GM19328 (cell line): ENCODE measurements around the gene FOXP1.
"Not testable (repeated sequence)": the region's sequence is repeated elsewhere in the genome, so short reads cannot be mapped to it uniquely, and the experiment has no call there.

Source experiments
- ATAC-seq: cut with Tn5 transposase; IDR thresholded peaks from one replicate; pipeline ENCODE4 v1.9.1; 2021; ENCODE audit warnings: mild to moderate bottlenecking, moderate library complexity; ENCODE audit not compliant: unreplicated experiment

The FOXP1 gene

DNA sequence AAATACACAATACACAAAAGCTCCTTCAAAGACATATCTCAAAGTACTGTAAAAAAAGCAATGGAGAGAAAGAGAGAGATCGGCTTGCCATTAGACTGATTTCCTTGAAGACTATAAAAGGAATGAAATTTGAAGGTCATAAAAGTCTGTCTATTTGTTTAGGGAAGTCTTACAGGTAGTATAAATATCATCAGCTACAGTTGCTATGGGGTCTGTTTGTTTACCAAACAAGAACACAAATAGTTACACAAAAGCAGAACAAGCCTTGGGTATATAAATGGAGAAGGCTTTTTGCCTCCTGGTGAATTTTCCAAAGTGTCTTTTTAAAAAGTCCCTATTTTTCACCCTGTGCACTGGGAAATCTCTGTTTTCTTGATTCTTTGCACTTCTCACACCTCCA, 552.3 kb downstream of the FOXP1 start:
- ATAC-seq: no peak

DNA sequence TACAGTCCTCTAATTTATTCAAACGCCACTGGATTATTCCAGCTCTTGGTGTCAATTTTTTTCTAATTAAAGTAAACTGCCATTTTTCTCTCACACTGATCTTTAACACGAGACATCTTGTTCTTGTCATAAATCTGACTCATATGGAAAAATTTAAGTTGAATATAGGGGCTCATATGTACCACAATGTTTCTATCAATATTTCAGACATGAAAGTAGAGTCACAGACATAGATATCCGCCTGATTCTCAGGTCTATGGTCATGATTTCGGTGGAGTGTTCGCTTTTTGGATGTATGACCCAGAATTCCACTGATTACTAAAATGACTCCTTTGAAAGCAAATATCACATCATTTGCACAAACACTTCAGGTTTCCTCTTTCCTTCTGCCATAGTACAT, 552.8 kb downstream of the FOXP1 start:
- no peak for ATAC-seq

GRCh38 chr3:71029770-71030169, 553.8 kb downstream of the FOXP1 start:
- ATAC-seq: no peak

- no peak for ATAC-seq
These were observed 554.7 kb downstream of the FOXP1 start for GRCh38 chr3:71028802-71029201.

DNA sequence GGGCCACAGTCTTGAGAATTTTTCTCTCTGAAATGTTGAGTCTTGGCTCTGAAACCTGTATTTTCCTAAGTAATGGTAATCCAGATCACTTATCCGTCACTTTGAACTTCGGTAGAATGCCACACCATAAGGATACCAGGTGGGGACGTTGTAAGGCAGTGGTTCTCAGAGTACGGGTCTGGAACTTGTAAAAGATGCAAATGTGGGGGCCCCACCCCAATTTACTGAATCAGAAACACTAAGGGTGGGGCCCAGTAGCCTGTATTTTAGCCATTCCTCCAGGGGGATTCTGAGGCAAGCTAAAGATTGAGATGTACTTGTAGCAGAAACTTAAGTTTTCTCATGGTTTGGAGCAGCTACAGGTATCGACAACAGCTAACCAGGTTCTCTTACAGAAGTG, 555.3 kb downstream of the FOXP1 start:
- no peak for ATAC-seq

GRCh38 chr3:71026634-71027578, 556.6 kb downstream of the FOXP1 start:
- no peak for ATAC-seq

GRCh38 chr3:71025516-71025915, 558.0 kb downstream of the FOXP1 start:
- ATAC-seq: no peak

DNA sequence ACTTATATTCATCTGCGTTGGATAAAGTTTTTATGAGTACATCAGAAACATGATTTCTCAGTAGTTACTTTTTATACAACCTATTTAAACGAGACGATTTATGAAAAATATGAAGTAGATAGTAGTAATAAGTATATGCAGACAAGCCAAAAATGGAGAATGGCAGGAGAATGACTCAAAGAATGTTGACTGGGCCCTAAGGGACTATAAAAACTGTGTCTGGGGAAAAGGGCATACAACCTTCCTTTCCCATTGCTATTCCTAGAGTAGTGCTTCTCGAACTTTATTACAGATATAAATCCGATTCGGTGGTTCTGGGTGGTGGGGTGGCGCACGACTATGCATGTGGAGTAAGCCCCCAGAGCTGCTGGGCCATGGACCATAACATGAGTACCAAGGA, 558.5 kb downstream of the FOXP1 start:
- no peak for ATAC-seq

DNA sequence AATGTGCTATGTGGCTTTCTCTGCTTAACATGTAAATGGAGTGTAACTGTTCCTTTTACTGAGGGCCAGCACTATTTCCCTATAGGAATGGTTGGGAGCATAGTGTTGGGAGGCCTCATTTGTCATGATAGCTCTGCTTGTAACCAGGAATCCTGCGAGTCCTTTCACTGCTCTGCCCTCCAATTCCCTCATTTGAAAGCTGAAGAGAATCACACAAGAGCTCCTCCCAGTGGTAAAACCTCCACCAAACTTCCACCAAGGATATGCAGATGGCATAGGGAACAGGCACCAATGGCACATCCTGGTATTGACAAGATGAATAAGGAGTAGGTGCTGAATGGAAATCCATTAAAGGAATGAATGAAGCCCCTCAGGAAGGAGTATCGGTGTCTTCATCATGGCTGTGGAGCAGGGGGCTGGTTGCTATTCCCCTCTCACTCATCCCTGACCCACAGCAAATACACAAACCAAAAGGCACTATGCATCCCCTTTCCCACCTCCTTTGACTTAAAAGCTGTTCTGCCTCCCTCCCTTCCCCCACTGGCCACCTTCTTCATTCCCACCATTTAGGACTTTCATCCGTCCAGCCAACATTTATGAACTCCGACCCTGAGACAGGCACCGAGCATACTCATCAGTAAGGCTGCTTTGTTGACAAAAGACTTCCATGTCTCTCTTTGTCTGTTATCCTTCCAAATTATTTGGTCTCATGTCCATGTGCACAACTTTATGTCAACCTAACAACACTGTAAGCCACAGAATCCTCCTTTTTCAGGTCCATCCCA, 560.8 kb downstream of the FOXP1 start:
- no peak for ATAC-seq

DNA sequence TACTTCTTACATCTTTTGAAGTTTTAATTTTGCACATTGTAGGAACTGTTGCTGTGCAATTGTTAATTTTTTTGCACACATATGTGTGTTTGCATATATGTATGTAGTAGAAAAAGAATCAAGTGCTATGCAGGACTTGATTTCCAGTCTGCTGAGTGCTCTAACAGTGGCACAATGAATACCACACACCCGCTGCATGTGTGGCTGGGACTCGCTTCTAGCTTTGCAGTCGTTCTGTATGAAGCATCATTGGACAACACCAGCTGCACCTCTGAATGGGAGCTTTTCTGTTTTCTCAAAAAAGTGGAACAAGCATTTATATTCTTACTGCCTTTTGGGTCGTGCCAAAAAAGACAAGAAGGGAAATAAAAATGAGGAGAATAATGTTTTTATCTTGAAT, 564.7 kb downstream of the FOXP1 start:
- no peak for ATAC-seq

DNA sequence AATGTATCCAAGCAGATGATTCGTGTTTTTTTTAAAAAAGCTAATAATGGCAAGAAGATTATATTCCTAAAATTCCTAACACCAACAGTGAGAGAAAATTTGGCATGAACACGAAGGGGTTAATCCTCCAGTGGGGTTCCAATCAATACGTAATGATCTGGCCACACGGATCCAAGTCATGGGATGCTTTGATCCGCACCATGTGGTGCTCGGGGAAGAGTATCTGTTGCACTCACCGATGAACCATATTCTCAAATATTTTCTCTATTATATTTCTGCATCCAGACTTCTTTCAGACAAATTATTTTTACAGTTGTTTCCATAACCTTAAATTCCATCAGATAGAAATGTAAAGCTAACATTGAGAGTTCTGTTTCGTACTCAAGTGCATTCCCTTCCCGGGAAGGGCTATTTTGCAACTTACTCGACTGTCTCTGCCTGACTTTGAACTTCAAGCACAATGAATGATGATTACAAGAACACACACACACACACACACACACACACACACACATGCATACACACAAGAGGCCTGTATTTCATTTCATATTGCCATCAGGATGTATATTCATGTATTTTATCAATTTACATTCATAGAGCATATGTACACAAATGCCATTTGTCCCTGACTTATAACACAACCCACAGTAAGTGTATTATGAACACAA, 567.2 kb downstream of the FOXP1 start:
- ATAC-seq: no peak

- not testable (repeated sequence) for ATAC-seq
These were observed 568.9 kb downstream of the FOXP1 start for GRCh38 chr3:71014616-71015015.

DNA sequence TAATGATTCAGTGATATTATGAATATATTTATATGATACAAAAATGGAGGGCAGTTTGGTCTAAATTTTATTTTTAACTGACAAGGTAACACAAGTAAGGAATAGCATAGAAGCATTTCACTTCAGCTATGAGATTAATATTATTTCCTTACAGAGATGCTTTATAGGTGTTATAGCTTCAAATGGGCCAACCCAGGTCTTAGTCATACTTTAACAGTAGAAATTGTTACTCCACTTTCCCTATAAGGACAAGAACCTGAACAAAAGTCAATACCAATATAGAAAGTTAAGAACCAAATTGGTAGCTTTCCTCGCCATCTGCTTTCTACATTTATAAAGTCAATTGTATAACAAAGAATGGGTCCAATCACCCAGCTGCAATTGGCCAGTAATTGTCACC, 570.6 kb downstream of the FOXP1 start:
- no peak for ATAC-seq

GRCh38 chr3:71011565-71012287, 571.8 kb downstream of the FOXP1 start:
- ATAC-seq: no peak

- peak; percentile 42 for ATAC-seq
These were observed 572.6 kb downstream of the FOXP1 start for GRCh38 chr3:71010726-71011455.

GRCh38 chr3:71008350-71008935, 575.1 kb downstream of the FOXP1 start:
- ATAC-seq: no peak

GRCh38 chr3:71006810-71007785, 576.4 kb downstream of the FOXP1 start:
- no peak for ATAC-seq

- no peak for ATAC-seq
These were observed 577.7 kb downstream of the FOXP1 start for GRCh38 chr3:71005702-71006321.
